Subcutaneous abdominal adipose tissue (tissue), 5 donors: ENCODE measurements around the gene SHLD2.
"Not testable (repeated sequence)": the region's sequence is repeated elsewhere in the genome, so short reads cannot be mapped to it uniquely, and the experiment has no call there.

ENCODE experiments used
- H3K27ac ChIP-seq: one replicate; pipeline ENCODE4 v1.7.0; 2013; ENCODE audit warnings: low read depth, mild to moderate bottlenecking, inconsistent platforms, low read length, moderate library complexity
- H3K27me3 ChIP-seq, 5 donors: one replicate each; pipeline ENCODE4 v1.7.0; 2013; ENCODE audit warnings: low read length in 5 of 5, inconsistent platforms in 1 of 5; ENCODE audit not compliant: control insufficient read depth in 5 of 5, insufficient read depth in 4 of 5
- H3K36me3 ChIP-seq, 5 donors: one replicate each; pipeline ENCODE4 v1.7.0; 2013; ENCODE audit warnings: low read length in 5 of 5; ENCODE audit not compliant: control insufficient read depth in 5 of 5, insufficient read depth in 5 of 5
- H3K4me1 ChIP-seq, 5 donors: one replicate each; pipeline ENCODE4 v1.7.0; 2013; ENCODE audit warnings: low read length in 5 of 5, mild to moderate bottlenecking in 3 of 5, moderate library complexity in 1 of 5; ENCODE audit not compliant: control insufficient read depth in 5 of 5, insufficient read depth in 5 of 5
- H3K4me3 ChIP-seq, 5 donors: one replicate each; pipeline ENCODE4 v1.7.0; 2013; ENCODE audit warnings: low read length in 5 of 5, low read depth in 1 of 5
- H3K9ac ChIP-seq, 5 donors: one replicate each; pipeline ENCODE4 v1.7.0; 2013; ENCODE audit warnings: low read length in 5 of 5, mild to moderate bottlenecking in 4 of 5, moderate library complexity in 3 of 5
- H3K9me3 ChIP-seq, 5 donors: one replicate each; pipeline ENCODE4 v1.7.0; 2013; ENCODE audit warnings: low read length in 5 of 5; ENCODE audit not compliant: control insufficient read depth in 5 of 5
- donor health status: healthy.
- donor health status: healthy.
- donor health status: healthy.
- donor health status: healthy.
- donor health status: healthy.

SHLD2 gene

GRCh38 chr10:87084291-87084782 lies 10.7 kb upstream of the SHLD2 start:
- H3K27ac ChIP-seq, result peak overlapping the region; percentile 24
- not testable (repeated sequence) for H3K9ac ChIP-seq, H3K36me3 ChIP-seq, H3K9me3 ChIP-seq, H3K4me3 ChIP-seq, H3K27me3 ChIP-seq
- H3K4me1 ChIP-seq, result peaks cover 0 to 22% (median 12%) of the 10 kb centered on the region in 5 donors

- Histone ChIP-seq H3K27me3 (no peaks in the 10 kb centered on the region), H3K4me1 (peaks cover 0 to 25% (median 12%) of the 10 kb centered on the region in 5 donors), H3K9me3 (no peaks in the 10 kb centered on the region), H3K36me3 (peaks cover 0 to 10% (median 6%) of the 10 kb centered on the region in 5 donors), H3K27ac (no peak overlapping the region), H3K4me3 (no peak overlapping the region), H3K9ac (no peak overlapping the region)
These were observed 9.5 kb upstream of the SHLD2 start for GRCh38 chr10:87085537-87085936.

GRCh38 chr10:87089746-87090145 lies 5.3 kb upstream of the SHLD2 start:
- H3K4me1 ChIP-seq, result peaks cover 0 to 36% (median 29%) of the 10 kb centered on the region in 5 donors
- no peak overlapping the region for H3K4me3 ChIP-seq

GRCh38 chr10:87090779-87091178 lies 4.2 kb upstream of the SHLD2 start:
- Histone ChIP-seq H3K4me3 (no peak overlapping the region), H3K36me3 (peaks cover 0 to 10% (median 6%) of the 10 kb centered on the region in 5 donors), H3K27ac (no peak overlapping the region), H3K27me3 (no peaks in the 10 kb centered on the region), H3K4me1 (peaks cover 0 to 36% (median 30%) of the 10 kb centered on the region in 5 donors), H3K9ac (peak overlapping the region in 1 of 5 donors; percentile 35), H3K9me3 (no peaks in the 10 kb centered on the region)

More at GRCh38 chr10:87089746-87090145, 5.3 kb upstream of the SHLD2 start:
- H3K27ac ChIP-seq, result no peak overlapping the region
- H3K36me3 ChIP-seq, result peaks cover 0 to 10% (median 6%) of the 10 kb centered on the region in 5 donors
- no peaks in the 10 kb centered on the region for H3K9me3 ChIP-seq
- no peak overlapping the region for H3K9ac ChIP-seq
- H3K27me3 ChIP-seq, result no peaks in the 10 kb centered on the region

- H3K27me3 ChIP-seq, result no peaks in the 10 kb centered on the region
- peaks cover 0 to 44% (median 39%) of the 10 kb centered on the region in 5 donors for H3K4me1 ChIP-seq
- peaks cover 0 to 9% (median 5%) of the 10 kb centered on the region in 5 donors for H3K36me3 ChIP-seq
- H3K27ac ChIP-seq, result peak overlapping the region; percentile 71
- H3K4me3 ChIP-seq, result peak overlapping the region; percentile 75 to 90 (median 86)
- no peaks in the 10 kb centered on the region for H3K9me3 ChIP-seq
- peak overlapping the region; percentile 2 to 89 (median 57) for H3K9ac ChIP-seq
These were observed 2.6 kb upstream of the SHLD2 start for GRCh38 chr10:87092376-87092860.

GRCh38 chr10:87092861-87093631 lies 2.0 kb upstream of the SHLD2 start:
- peaks cover 0 to 6% (median 5%) of the 10 kb centered on the region in 5 donors for H3K36me3 ChIP-seq
- peak overlapping the region; percentile 75 to 90 (median 86) for H3K4me3 ChIP-seq
- peaks cover 0 to 44% (median 39%) of the 10 kb centered on the region in 5 donors for H3K4me1 ChIP-seq
- H3K9ac ChIP-seq, result peak overlapping the region; percentile 57 to 89 (median 84)
- peak overlapping the region; percentile 71 for H3K27ac ChIP-seq
- no peaks in the 10 kb centered on the region for H3K27me3 ChIP-seq
- no peaks in the 10 kb centered on the region for H3K9me3 ChIP-seq

- Histone ChIP-seq H3K9me3 (no peaks in the 10 kb centered on the region), H3K4me3 (peak overlapping the region; percentile 75 to 90 (median 86)), H3K4me1 (peaks cover 0 to 44% (median 39%) of the 10 kb centered on the region in 5 donors), H3K27ac (peak overlapping the region; percentile 71), H3K36me3 (peaks cover 0 to 6% (median 5%) of the 10 kb centered on the region in 5 donors), H3K9ac (peak overlapping the region; percentile 57 to 89 (median 84)), H3K27me3 (no peaks in the 10 kb centered on the region)
These were observed 1.2 kb upstream of the SHLD2 start for GRCh38 chr10:87093632-87094372.

- Histone ChIP-seq H3K4me3 (peak overlapping the region; percentile 74 to 94 (median 81)), H3K9ac (peak overlapping the region; percentile 64 to 89 (median 77)), H3K27ac (peak overlapping the region; percentile 91), H3K36me3 (peaks cover 0 to 7% (median 0%) of the 10 kb centered on the region in 5 donors), H3K27me3 (no peaks in the 10 kb centered on the region), H3K9me3 (peaks cover 0 to 2% (median 0%) of the 10 kb centered on the region in 5 donors), H3K4me1 (peaks cover 0 to 44% (median 38%) of the 10 kb centered on the region in 5 donors)
These were observed 385 bp downstream of the SHLD2 start for GRCh38 chr10:87095236-87095945.

- Histone ChIP-seq H3K4me1 (peaks cover 0 to 2% (median 0%) of the 10 kb centered on the region in 5 donors), H3K36me3 (peaks cover 9 to 16% (median 14%) of the 10 kb centered on the region in 5 donors), H3K4me3 (no peak overlapping the region), H3K27ac (no peak overlapping the region), H3K9ac (no peak overlapping the region), H3K27me3 (no peaks in the 10 kb centered on the region), H3K9me3 (peaks cover 0 to 2% (median 0%) of the 10 kb centered on the region in 5 donors)
These were observed 7.0 kb downstream of the SHLD2 start for GRCh38 chr10:87101996-87102395.
